Measurements from ENCODE around the gene TMEM43. TPM values are rescaled to one million over a fixed set of nuclear protein-coding genes. Genes with fewer than 3 reads are reported as not detected.
A peak's percentile ranks its signal among the peaks of the same experiment; 100 is the strongest.

The TMEM43 gene
- total and polyA plus RNA-seq, 5 donors, result 46.7 to 103 (median 53.7) TPM

- Histone ChIP-seq H3K27me3 (ENCODE audit: control insufficient read depth, insufficient read depth) (no peaks in the 10 kb centered on the region), H3K4me3 (ENCODE audit: low read length) (no peak overlapping the region), H3K27ac (ENCODE audit: low read length) (no peak overlapping the region), H3K9me3 (ENCODE audit: control insufficient read depth, low read length) (no peaks in the 10 kb centered on the region), H3K4me1 (ENCODE audit: control insufficient read depth, insufficient read depth, low read length) (peaks cover 3% of the 10 kb centered on the region)
- ATAC-seq, result peak in 1 of 2 donors; percentile 6
- intact Hi-C loops (cut with DNase I), result no loop called here
- 75% methylated on average over 16 of the region's 16 CpGs for WGBS
- DNase-seq, result peak in 1 of 3 donors; percentile 43
These were observed 13.4 kb downstream of the TMEM43 start for GRCh38 chr3:14138109-14138877.

- Histone ChIP-seq H3K27ac (ENCODE audit: low read length) (no peak overlapping the region), H3K4me3 (ENCODE audit: low read length) (no peak overlapping the region), H3K4me1 (ENCODE audit: control insufficient read depth, insufficient read depth, low read length) (peaks cover 6% of the 10 kb centered on the region), H3K9me3 (ENCODE audit: control insufficient read depth, low read length) (no peaks in the 10 kb centered on the region), H3K27me3 (ENCODE audit: control insufficient read depth, insufficient read depth) (no peaks in the 10 kb centered on the region)
- DNase-seq (peak in 1 of 3 donors; percentile 49), ATAC-seq (no peak)
- intact Hi-C loops (cut with DNase I), result no loop called here
- WGBS, result 91% methylated on average over 14 of the region's 14 CpGs
These were observed 14.2 kb downstream of the TMEM43 start for GRCh38 chr3:14138878-14139655.

- peaks cover 9% of the 10 kb centered on the region for H3K4me1 ChIP-seq (ENCODE audit: control insufficient read depth, insufficient read depth, low read length)
- H3K27ac ChIP-seq (ENCODE audit: low read length), result no peak overlapping the region
- DNase-seq (no peak), ATAC-seq (no peak)
- WGBS, result 82% methylated on average over 5 of the region's 5 CpGs
- H3K4me3 ChIP-seq (ENCODE audit: low read length), result no peak overlapping the region
- no peaks in the 10 kb centered on the region for H3K9me3 ChIP-seq (ENCODE audit: control insufficient read depth, low read length)
- intact Hi-C loops (cut with DNase I), result no loop called here
- H3K27me3 ChIP-seq (ENCODE audit: control insufficient read depth, insufficient read depth), result no peaks in the 10 kb centered on the region
These were observed 14.9 kb downstream of the TMEM43 start for GRCh38 chr3:14139771-14140170.

GRCh38 chr3:14140668-14141067, 15.8 kb downstream of the TMEM43 start:
- intact Hi-C loops (cut with DNase I), result no loop called here
- Histone ChIP-seq H3K4me3 (ENCODE audit: low read length) (no peak overlapping the region), H3K9me3 (ENCODE audit: control insufficient read depth, low read length) (no peaks in the 10 kb centered on the region), H3K27me3 (ENCODE audit: control insufficient read depth, insufficient read depth) (no peaks in the 10 kb centered on the region), H3K27ac (ENCODE audit: low read length) (no peak overlapping the region), H3K4me1 (ENCODE audit: control insufficient read depth, insufficient read depth, low read length) (peaks cover 11% of the 10 kb centered on the region)
- DNase-seq, result peak in 1 of 3 donors; percentile 19
- 81% methylated on average over 2 of the region's 2 CpGs for WGBS
- no peak for ATAC-seq

- 44% methylated on average over 2 of the region's 2 CpGs for whole genome bisulfite sequencing
- Histone ChIP-seq H3K27me3 (ENCODE audit: control insufficient read depth, insufficient read depth) (no peaks in the 10 kb centered on the region), H3K4me1 (ENCODE audit: control insufficient read depth, insufficient read depth, low read length) (peaks cover 11% of the 10 kb centered on the region), H3K27ac (ENCODE audit: low read length) (peak overlapping the region; percentile 32), H3K9me3 (ENCODE audit: control insufficient read depth, low read length) (no peaks in the 10 kb centered on the region), H3K4me3 (ENCODE audit: low read length) (no peak overlapping the region)
- no peak for ATAC-seq
- intact Hi-C loops (cut with DNase I), result no loop called here
- DNase-seq, result no peak
These were observed 16.3 kb downstream of the TMEM43 start for GRCh38 chr3:14141144-14141543.

GRCh38 chr3:14141602-14142341, 16.9 kb downstream of the TMEM43 start:
- ATAC-seq, result peak; percentile 25 to 32
- intact Hi-C loops (cut with DNase I), result no loop called here
- no peak overlapping the region for H3K4me3 ChIP-seq (ENCODE audit: low read length)
- H3K9me3 ChIP-seq (ENCODE audit: control insufficient read depth, low read length), result no peaks in the 10 kb centered on the region
- H3K27ac ChIP-seq (ENCODE audit: low read length), result peak overlapping the region; percentile 32
- peak in 2 of 3 donors; percentile 68 to 75 for DNase-seq
- peaks cover 13% of the 10 kb centered on the region for H3K4me1 ChIP-seq (ENCODE audit: control insufficient read depth, insufficient read depth, low read length)
- no peaks in the 10 kb centered on the region for H3K27me3 ChIP-seq (ENCODE audit: control insufficient read depth, insufficient read depth)
- 75% methylated on average over 19 of the region's 19 CpGs for WGBS

GRCh38 chr3:14142567-14143270, 17.9 kb downstream of the TMEM43 start:
- H3K27ac ChIP-seq (ENCODE audit: low read length), result peak overlapping the region; percentile 66
- peak in 1 of 3 donors; percentile 22 for DNase-seq
- no peak overlapping the region for H3K4me3 ChIP-seq (ENCODE audit: low read length)
- no peak for ATAC-seq
- H3K27me3 ChIP-seq (ENCODE audit: control insufficient read depth, insufficient read depth), result no peaks in the 10 kb centered on the region
- H3K9me3 ChIP-seq (ENCODE audit: control insufficient read depth, low read length), result no peaks in the 10 kb centered on the region
- 73% methylated on average over 8 of the region's 8 CpGs for WGBS
- intact Hi-C loops (cut with DNase I), result no loop called here
- H3K4me1 ChIP-seq (ENCODE audit: control insufficient read depth, insufficient read depth, low read length), result peaks cover 14% of the 10 kb centered on the region

GRCh38 chr3:14143271-14144225, 18.7 kb downstream of the TMEM43 start:
- ATAC-seq (peak; percentile 67 to 71), DNase-seq (peak; percentile 59 to 67 (median 65))
- WGBS, result 46% methylated on average over 7 of the region's 7 CpGs
- no peak overlapping the region for H3K4me3 ChIP-seq (ENCODE audit: low read length)
- no peaks in the 10 kb centered on the region for H3K9me3 ChIP-seq (ENCODE audit: control insufficient read depth, low read length)
- H3K27me3 ChIP-seq (ENCODE audit: control insufficient read depth, insufficient read depth), result no peaks in the 10 kb centered on the region
- intact Hi-C loops (cut with DNase I), result no loop called here
- H3K27ac ChIP-seq (ENCODE audit: low read length), result peak overlapping the region; percentile 99
- H3K4me1 ChIP-seq (ENCODE audit: control insufficient read depth, insufficient read depth, low read length), result peaks cover 14% of the 10 kb centered on the region

GRCh38 chr3:14144423-14145075, 19.7 kb downstream of the TMEM43 start:
- WGBS, result 6% methylated on average over 7 of the region's 7 CpGs
- peak overlapping the region; percentile 99 for H3K27ac ChIP-seq (ENCODE audit: low read length)
- H3K27me3 ChIP-seq (ENCODE audit: control insufficient read depth, insufficient read depth), result no peaks in the 10 kb centered on the region
- H3K4me3 ChIP-seq (ENCODE audit: low read length), result peak overlapping the region; percentile 24
- intact Hi-C loops (cut with DNase I), result no loop called here
- no peaks in the 10 kb centered on the region for H3K9me3 ChIP-seq (ENCODE audit: control insufficient read depth, low read length)
- ATAC-seq, result peak; percentile 86 to 87
- peak; percentile 63 to 83 (median 81) for DNase-seq
- peaks cover 14% of the 10 kb centered on the region for H3K4me1 ChIP-seq (ENCODE audit: control insufficient read depth, insufficient read depth, low read length)
